MCF 10A (cell line): ENCODE data around the gene ARHGEF39. TPM values are rescaled to one million over a fixed set of nuclear protein-coding genes. Genes with fewer than 3 reads are reported as not detected.

Experiments
- BruUV-seq: library from RNA; stranded (reverse); fragments of 400-500 nt; replicated peaks from 2 replicates; lab custom pipeline; 2021; lab: Mats Ljungman, UMichigan
- CTCF ChIA-PET: fragments of 300-600 bp; sonication (Branson Sonifier 250); formaldehyde crosslinking; extraction: SDS; loops from one replicate; lab custom pipeline; 2021; ENCODE audit warnings: antibody characterized with exemption, inconsistent platforms; lab: Yijun Ruan, JAX
- POLR2A ChIA-PET: fragments of 300-600, 350-650 bp; sonication (Branson Sonifier 250); formaldehyde crosslinking; extraction: SDS; loops from one replicate; lab custom pipeline; 2020; ENCODE audit warnings: antibody characterized with exemption, inconsistent platforms; lab: Yijun Ruan, JAX
- DNase-seq: peaks from one replicate; pipeline ENCODE4 v3.0.0-alpha.2; 2018; ENCODE audit not compliant: unreplicated experiment
- H3K27ac Mint-ChIP-seq: one replicate; pipeline ENCODE4 v1.8.0; 2022; ENCODE audit warnings: mild to moderate bottlenecking, low read depth, mixed read lengths; ENCODE audit not compliant: unreplicated experiment
- H3K27me3 Mint-ChIP-seq: one replicate; pipeline ENCODE4 v1.8.0; 2022; ENCODE audit warnings: mixed read lengths; ENCODE audit not compliant: insufficient read depth, unreplicated experiment
- H3K36me3 Mint-ChIP-seq: one replicate; pipeline ENCODE4 v1.8.0; 2022; ENCODE audit warnings: mild to moderate bottlenecking, moderate library complexity, mixed read lengths; ENCODE audit not compliant: insufficient read depth, unreplicated experiment
- H3K4me1 Mint-ChIP-seq: one replicate; pipeline ENCODE4 v1.8.0; 2022; ENCODE audit warnings: mixed read lengths; ENCODE audit not compliant: insufficient read depth, unreplicated experiment
- H3K4me3 Mint-ChIP-seq: one replicate; pipeline ENCODE4 v1.8.0; 2022; ENCODE audit warnings: mild to moderate bottlenecking, moderate library complexity, mixed read lengths; ENCODE audit not compliant: unreplicated experiment
- H3K9me3 Mint-ChIP-seq: one replicate; pipeline ENCODE4 v1.8.0; 2022; ENCODE audit warnings: mixed read lengths; ENCODE audit not compliant: unreplicated experiment
- intact Hi-C: fragments of 100-400 bp; cut with micrococcal nuclease; formaldehyde crosslinking; loops from 2 replicates; pipeline ENCODE4 v1.14.1; 2022
- total RNA-seq: library from RNA; stranded (reverse); gene quantifications from 2 replicates; pipeline ENCODE4 v1.2.3, GENCODE V29; 2022
- TF ChIP-seq, protein P1 (sequence below): fragments of 200-600 bp; IDR thresholded peaks from one replicate; pipeline ENCODE4 v1.8.0; 2022; ENCODE audit warnings: antibody characterized with exemption, mild to moderate bottlenecking; ENCODE audit not compliant: unreplicated experiment

Gene ARHGEF39
- total RNA-seq, 1 experiment from 2014 or later = 5.1 TPM

DNA sequence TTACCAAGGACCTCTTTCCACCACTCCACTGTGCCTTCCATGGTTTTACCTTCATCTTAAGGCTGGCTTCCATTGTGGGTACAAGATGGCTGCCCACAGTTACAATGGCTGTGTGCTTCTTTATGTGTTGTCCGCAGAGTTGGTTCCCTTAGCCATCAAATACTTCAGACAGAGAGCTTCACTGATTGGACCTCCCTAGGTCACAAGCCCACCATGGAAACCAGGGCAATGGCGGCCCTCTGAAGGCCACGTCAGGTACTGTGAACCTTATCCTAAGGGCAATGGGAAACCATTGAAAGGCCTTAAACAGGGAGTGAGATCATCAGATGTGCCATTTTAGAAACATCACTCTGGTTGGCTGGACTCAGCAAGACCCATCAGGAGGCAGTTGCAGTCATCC, 2.9 kb upstream of the ARHGEF39 start:
- POLR2A ChIA-PET = interaction anchor here (1.3 kb wide), 1 partner anchor 27 kb away, joined by 6 read pairs; no protein-coding TSS in a partner anchor
- no peaks in the 10 kb centered on the region for H3K27me3 Mint-ChIP-seq
- H3K27ac Mint-ChIP-seq = no peak overlapping the region

DNA sequence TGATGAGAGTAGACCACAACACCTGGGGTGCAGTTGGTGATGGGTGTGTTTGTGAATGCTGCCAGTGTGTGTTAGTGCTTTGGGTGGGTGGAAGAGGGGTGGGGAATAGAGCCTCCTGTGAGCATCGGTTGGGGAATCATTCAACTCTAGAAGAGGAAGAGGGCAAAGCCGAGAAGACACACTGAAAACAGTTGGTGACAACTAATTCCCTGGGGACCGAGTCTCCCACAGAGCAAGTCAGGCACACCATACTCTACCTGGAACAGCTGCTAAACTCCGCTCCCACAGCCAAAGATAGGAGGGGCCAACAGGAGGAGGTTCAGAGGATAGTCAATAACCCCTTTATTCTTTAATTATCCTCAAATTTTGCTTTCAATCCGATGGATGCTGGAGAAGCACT, 1.6 kb upstream of the ARHGEF39 start:
- DNase-seq = no peak
- POLR2A ChIA-PET = interaction anchor here (1.6 to 4.0 kb wide), 2 partner anchors 24 to 86 kb away, joined by 3 to 29 read pairs; partner anchors contain the start of gene TPM2
- Mint-ChIP-seq H3K36me3 (peaks cover 9% of the 10 kb centered on the region), H3K4me1 (peaks cover 12% of the 10 kb centered on the region), H3K27ac (no peak overlapping the region), H3K9me3 (no peaks in the 10 kb centered on the region), H3K4me3 (no peak overlapping the region), H3K27me3 (no peaks in the 10 kb centered on the region)
- CTCF ChIA-PET = interaction anchor here (0.7 to 1.8 kb wide), 3 partner anchors 11 to 25 kb away, joined by 3 to 5 read pairs (median 4); no protein-coding TSS in a partner anchor
- BruUV-seq = no TSS peak
- TF ChIP-seq, protein P1, sequence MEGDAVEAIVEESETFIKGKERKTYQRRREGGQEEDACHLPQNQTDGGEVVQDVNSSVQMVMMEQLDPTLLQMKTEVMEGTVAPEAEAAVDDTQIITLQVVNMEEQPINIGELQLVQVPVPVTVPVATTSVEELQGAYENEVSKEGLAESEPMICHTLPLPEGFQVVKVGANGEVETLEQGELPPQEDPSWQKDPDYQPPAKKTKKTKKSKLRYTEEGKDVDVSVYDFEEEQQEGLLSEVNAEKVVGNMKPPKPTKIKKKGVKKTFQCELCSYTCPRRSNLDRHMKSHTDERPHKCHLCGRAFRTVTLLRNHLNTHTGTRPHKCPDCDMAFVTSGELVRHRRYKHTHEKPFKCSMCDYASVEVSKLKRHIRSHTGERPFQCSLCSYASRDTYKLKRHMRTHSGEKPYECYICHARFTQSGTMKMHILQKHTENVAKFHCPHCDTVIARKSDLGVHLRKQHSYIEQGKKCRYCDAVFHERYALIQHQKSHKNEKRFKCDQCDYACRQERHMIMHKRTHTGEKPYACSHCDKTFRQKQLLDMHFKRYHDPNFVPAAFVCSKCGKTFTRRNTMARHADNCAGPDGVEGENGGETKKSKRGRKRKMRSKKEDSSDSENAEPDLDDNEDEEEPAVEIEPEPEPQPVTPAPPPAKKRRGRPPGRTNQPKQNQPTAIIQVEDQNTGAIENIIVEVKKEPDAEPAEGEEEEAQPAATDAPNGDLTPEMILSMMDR = no peak
- intact Hi-C loops = no loop called here

More for the DNA sequence above, 2.9 kb upstream of the ARHGEF39 start:
- H3K4me1 Mint-ChIP-seq = peaks cover 6% of the 10 kb centered on the region
- CTCF ChIA-PET = interaction anchor here (0.6 to 1.1 kb wide), 2 partner anchors 21 to 705 kb away, joined by 3 read pairs; no protein-coding TSS in a partner anchor
- H3K4me3 Mint-ChIP-seq = no peak overlapping the region
- H3K36me3 Mint-ChIP-seq = peaks cover under 1% of the 10 kb centered on the region
- H3K9me3 Mint-ChIP-seq = no peaks in the 10 kb centered on the region
- TF ChIP-seq, protein P1 = no peak
- DNase-seq = no peak
- intact Hi-C loops = no loop called here
- no TSS peak for BruUV-seq

DNA sequence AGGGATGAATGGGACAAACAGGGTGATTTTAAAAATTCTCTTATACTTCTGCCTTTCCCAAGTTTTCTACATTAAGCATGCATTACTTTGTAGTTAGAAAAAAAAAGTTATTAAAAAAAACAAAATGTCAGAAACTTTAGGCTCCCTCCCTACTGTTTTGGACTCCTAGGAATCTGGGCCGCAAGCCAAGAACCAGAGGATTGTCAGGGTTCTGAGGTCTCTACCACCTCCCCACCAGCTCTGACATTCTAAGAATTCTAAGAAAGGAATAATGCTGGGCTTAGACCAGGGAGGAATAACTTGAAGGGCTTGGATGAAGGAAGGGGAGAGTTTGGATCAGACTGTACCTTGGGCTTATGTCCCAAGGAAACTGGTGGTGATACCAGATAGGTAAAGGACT, 1.1 kb upstream of the ARHGEF39 start:
- Mint-ChIP-seq H3K36me3 (peaks cover 14% of the 10 kb centered on the region), H3K4me1 (peaks cover 12% of the 10 kb centered on the region), H3K4me3 (peak overlapping the region; percentile 86), H3K27ac (no peak overlapping the region), H3K27me3 (no peaks in the 10 kb centered on the region), H3K9me3 (no peaks in the 10 kb centered on the region)
- BruUV-seq = no TSS peak
- no peak for DNase-seq
- ChIA-PET CTCF (interaction anchor here (0.7 to 11.0 kb wide), 7 partner anchors 12 to 83 kb away, joined by 3 to 119 read pairs (median 4); partner anchors contain the start of genes CREB3, GBA2, RGP1 and TLN1), POLR2A (interaction anchor here (0.8 to 4.0 kb wide), 11 partner anchors 8 to 620 kb away, joined by 3 to 29 read pairs (median 4); partner anchors contain the start of genes CA9, CREB3, GBA2 and RGP1)
- intact Hi-C loops = no loop called here
- TF ChIP-seq, protein P1 = no peak

DNA sequence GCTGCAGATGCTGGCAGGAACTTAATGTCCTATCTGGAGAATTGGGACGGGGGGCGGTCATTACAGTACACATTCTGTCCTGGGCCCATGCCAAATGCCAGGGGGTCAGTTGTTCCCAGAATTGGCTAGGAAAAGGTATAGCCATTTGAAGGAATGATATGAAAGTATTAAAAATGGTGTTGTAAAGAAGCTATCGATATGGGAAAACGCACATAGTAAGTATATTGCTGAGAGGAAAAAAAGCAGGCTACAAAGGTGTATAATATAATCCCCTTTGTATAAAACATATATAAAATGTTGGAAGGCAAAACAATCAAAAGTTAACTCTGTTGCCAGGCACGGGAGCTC, 450 bp upstream of the ARHGEF39 start:
- peaks cover 20% of the 10 kb centered on the region for H3K36me3 Mint-ChIP-seq
- no peak overlapping the region for H3K27ac Mint-ChIP-seq
- CTCF ChIA-PET = interaction anchor here (0.6 to 11.0 kb wide), 8 partner anchors 10 to 148 kb away, joined by 3 to 119 read pairs (median 4); partner anchors contain the start of genes CREB3, GBA2, RGP1 and TLN1
- intact Hi-C loops = no loop called here
- H3K9me3 Mint-ChIP-seq = no peaks in the 10 kb centered on the region
- peak overlapping the region; percentile 86 for H3K4me3 Mint-ChIP-seq
- TF ChIP-seq, protein P1 = no peak
- POLR2A ChIA-PET = interaction anchor here (0.8 to 4.0 kb wide), 14 partner anchors 9 to 620 kb away, joined by 3 to 29 read pairs (median 4); partner anchors contain the start of genes CA9, CREB3, GBA2 and RGP1
- peaks cover 18% of the 10 kb centered on the region for H3K4me1 Mint-ChIP-seq
- H3K27me3 Mint-ChIP-seq = no peaks in the 10 kb centered on the region
- no TSS peak for BruUV-seq
- no peak for DNase-seq
